Effector memory CD4-positive, alpha-beta T cell (primary cell): ENCODE results near the gene SLC17A7.
A peak's percentile ranks its signal among the peaks of the same experiment; 100 is the strongest.

Source experiments
- DNase-seq, 3 donors: peaks; one replicate each; pipeline ENCODE4 v3.0.0-alpha.2; 2020
- H3K27ac ChIP-seq: 2 replicates; pipeline ENCODE4 v1.7.0; 2013; ENCODE audit warnings: mild to moderate bottlenecking, low read length, moderate library complexity; ENCODE audit not compliant: insufficient read depth, poor library complexity, severe bottlenecking
- H3K27me3 ChIP-seq: replicated peaks from 2 replicates; pipeline ENCODE4 v1.7.0; 2013; ENCODE audit warnings: mild to moderate bottlenecking, low read length; ENCODE audit not compliant: insufficient read depth, control insufficient read depth, poor library complexity, severe bottlenecking
- H3K36me3 ChIP-seq: 2 replicates; pipeline ENCODE4 v1.7.0; 2013; ENCODE audit warnings: mild to moderate bottlenecking, low read length, moderate library complexity; ENCODE audit not compliant: control insufficient read depth, insufficient read depth
- H3K4me1 ChIP-seq: 2 replicates; pipeline ENCODE4 v1.7.0; 2013; ENCODE audit warnings: low read length, mild to moderate bottlenecking; ENCODE audit not compliant: control insufficient read depth, insufficient read depth, poor library complexity, severe bottlenecking
- H3K4me3 ChIP-seq: 2 replicates; pipeline ENCODE4 v1.7.0; 2013; ENCODE audit warnings: low read length, low read depth, mild to moderate bottlenecking; ENCODE audit not compliant: insufficient read depth, poor library complexity, severe bottlenecking
- H3K9me3 ChIP-seq: 2 replicates; pipeline ENCODE4 v1.7.0; 2013; ENCODE audit warnings: mild to moderate bottlenecking, low read length, moderate library complexity; ENCODE audit not compliant: control insufficient read depth

SLC17A7 gene

GRCh38 chr19:49436381-49437017 is 4.8 kb downstream of the SLC17A7 start:
- DNase-seq: peak in 2 of 3 donors; percentile 37 to 43

GRCh38 chr19:49435670-49436069 is 5.7 kb downstream of the SLC17A7 start:
- Histone ChIP-seq H3K4me3 (no peak overlapping the region), H3K27ac (no peak overlapping the region), H3K9me3 (no peaks in the 10 kb centered on the region), H3K36me3 (no peaks in the 10 kb centered on the region), H3K4me1 (peaks cover 25% of the 10 kb centered on the region), H3K27me3 (peaks cover 82% of the 10 kb centered on the region)
- DNase-seq: no peak

More at GRCh38 chr19:49436381-49437017, 4.8 kb downstream of the SLC17A7 start:
- no peak overlapping the region for H3K27ac ChIP-seq
- H3K27me3 ChIP-seq: peaks cover 80% of the 10 kb centered on the region
- H3K4me3 ChIP-seq: no peak overlapping the region
- peaks cover 28% of the 10 kb centered on the region for H3K4me1 ChIP-seq
- no peaks in the 10 kb centered on the region for H3K36me3 ChIP-seq
- no peaks in the 10 kb centered on the region for H3K9me3 ChIP-seq

GRCh38 chr19:49434907-49435583 is 6.3 kb downstream of the SLC17A7 start:
- no peak for DNase-seq
- Histone ChIP-seq H3K4me3 (no peak overlapping the region), H3K4me1 (peaks cover 25% of the 10 kb centered on the region), H3K9me3 (no peaks in the 10 kb centered on the region), H3K36me3 (no peaks in the 10 kb centered on the region), H3K27ac (no peak overlapping the region), H3K27me3 (peaks cover 75% of the 10 kb centered on the region)

- no peaks in the 10 kb centered on the region for H3K36me3 ChIP-seq
- no peak overlapping the region for H3K27ac ChIP-seq
- peaks cover 30% of the 10 kb centered on the region for H3K4me1 ChIP-seq
- H3K9me3 ChIP-seq: no peaks in the 10 kb centered on the region
- H3K4me3 ChIP-seq: no peak overlapping the region
- H3K27me3 ChIP-seq: peaks cover 69% of the 10 kb centered on the region
- no peak for DNase-seq
These were observed 8.0 kb downstream of the SLC17A7 start for GRCh38 chr19:49433240-49433901.

GRCh38 chr19:49432141-49433073 is 8.9 kb downstream of the SLC17A7 start:
- H3K4me1 ChIP-seq: peaks cover 40% of the 10 kb centered on the region
- H3K4me3 ChIP-seq: no peak overlapping the region
- no peak overlapping the region for H3K27ac ChIP-seq
- H3K27me3 ChIP-seq: peaks cover 71% of the 10 kb centered on the region
- DNase-seq: no peak
- no peaks in the 10 kb centered on the region for H3K9me3 ChIP-seq
- H3K36me3 ChIP-seq: no peaks in the 10 kb centered on the region

GRCh38 chr19:49431330-49431749 is 10.0 kb downstream of the SLC17A7 start:
- no peak for DNase-seq
- H3K4me3 ChIP-seq: no peak overlapping the region
- peaks cover 74% of the 10 kb centered on the region for H3K27me3 ChIP-seq
- no peaks in the 10 kb centered on the region for H3K36me3 ChIP-seq
- H3K4me1 ChIP-seq: peaks cover 37% of the 10 kb centered on the region
- no peaks in the 10 kb centered on the region for H3K9me3 ChIP-seq
- H3K27ac ChIP-seq: no peak overlapping the region

GRCh38 chr19:49430678-49431329 is 10.5 kb downstream of the SLC17A7 start:
- H3K36me3 ChIP-seq: no peaks in the 10 kb centered on the region
- no peaks in the 10 kb centered on the region for H3K9me3 ChIP-seq
- H3K27ac ChIP-seq: no peak overlapping the region
- H3K27me3 ChIP-seq: peaks cover 74% of the 10 kb centered on the region
- H3K4me3 ChIP-seq: no peak overlapping the region
- no peak for DNase-seq
- peaks cover 39% of the 10 kb centered on the region for H3K4me1 ChIP-seq

- Histone ChIP-seq H3K9me3 (no peaks in the 10 kb centered on the region), H3K36me3 (no peaks in the 10 kb centered on the region), H3K27ac (no peak overlapping the region), H3K4me3 (no peak overlapping the region), H3K27me3 (peaks cover 75% of the 10 kb centered on the region), H3K4me1 (peaks cover 40% of the 10 kb centered on the region)
- no peak for DNase-seq
These were observed 11.1 kb downstream of the SLC17A7 start for GRCh38 chr19:49430172-49430677.
